ENCODE data around the gene ANKRD23.

ANKRD23 gene

DNA sequence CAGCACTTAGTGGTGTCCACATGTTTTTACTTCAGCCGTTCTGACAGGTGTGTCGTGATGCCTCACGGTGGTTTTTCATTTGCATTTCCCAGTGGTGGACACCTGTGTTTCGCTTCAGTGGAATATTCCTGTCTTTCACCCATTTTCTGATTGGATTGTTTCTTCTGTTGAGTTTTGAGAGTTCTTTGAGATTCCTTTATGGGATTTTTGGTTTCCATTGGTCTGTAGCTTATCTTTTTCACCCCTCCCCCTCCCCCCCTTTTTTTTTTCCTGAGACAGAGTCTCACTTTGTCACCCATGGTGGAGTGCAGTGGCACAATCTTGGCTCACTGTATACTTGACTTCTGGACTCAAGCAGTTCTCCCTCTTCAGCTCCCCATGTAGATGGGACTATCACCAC lies 8.0 kb downstream of the ANKRD23 start:
- no peak for DNase-seq

GRCh38 chr2:96832754-96833507 lies 10.9 kb downstream of the ANKRD23 start:
- no peak for DNase-seq

DNA sequence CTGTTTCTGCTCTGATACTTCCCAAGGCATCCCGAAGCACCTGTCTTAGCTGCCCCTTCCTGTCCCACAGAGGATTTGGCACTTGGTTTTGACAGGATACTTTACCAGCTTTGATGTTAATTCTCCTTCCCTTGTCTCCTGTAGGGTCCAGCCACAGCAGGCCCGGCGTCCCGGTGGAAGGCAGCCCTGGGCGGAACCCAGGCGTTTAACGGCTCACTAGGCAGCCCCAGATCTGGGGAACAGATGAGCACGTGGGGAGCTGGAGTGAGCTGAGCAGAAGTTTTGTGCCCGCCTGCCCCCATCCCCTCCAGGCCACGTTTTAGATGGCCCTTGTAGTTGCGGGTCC lies 11.4 kb downstream of the ANKRD23 start:
- no peak for DNase-seq

GRCh38 chr2:96831679-96832078 lies 12.1 kb downstream of the ANKRD23 start:
- no peak for DNase-seq

DNA sequence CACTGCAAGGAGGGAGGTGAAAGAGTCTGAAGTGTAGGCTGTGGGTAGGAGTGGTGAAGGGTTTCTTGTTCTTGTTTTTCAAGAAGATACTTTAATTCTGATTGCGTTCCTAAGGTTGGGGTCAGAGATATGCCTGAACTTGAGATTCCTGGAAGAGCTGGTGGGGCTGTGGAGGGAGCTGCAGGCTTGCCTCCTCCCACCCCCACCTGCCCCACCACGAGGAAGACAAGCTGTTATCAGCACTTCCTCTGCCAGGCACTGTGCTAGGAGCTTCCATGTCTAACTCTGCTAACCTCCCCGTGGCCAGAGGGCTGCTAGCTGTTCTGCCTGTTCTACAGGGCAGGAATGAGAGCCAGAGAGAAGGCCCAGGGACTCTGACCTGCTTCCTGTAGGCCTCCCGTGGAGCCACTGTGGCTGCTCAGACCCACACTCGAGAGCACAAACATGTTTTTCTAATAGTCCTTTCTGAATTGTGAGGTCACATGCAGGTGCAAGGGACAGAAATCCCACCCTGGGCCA lies 13.7 kb downstream of the ANKRD23 start:
- no peak for DNase-seq

DNA sequence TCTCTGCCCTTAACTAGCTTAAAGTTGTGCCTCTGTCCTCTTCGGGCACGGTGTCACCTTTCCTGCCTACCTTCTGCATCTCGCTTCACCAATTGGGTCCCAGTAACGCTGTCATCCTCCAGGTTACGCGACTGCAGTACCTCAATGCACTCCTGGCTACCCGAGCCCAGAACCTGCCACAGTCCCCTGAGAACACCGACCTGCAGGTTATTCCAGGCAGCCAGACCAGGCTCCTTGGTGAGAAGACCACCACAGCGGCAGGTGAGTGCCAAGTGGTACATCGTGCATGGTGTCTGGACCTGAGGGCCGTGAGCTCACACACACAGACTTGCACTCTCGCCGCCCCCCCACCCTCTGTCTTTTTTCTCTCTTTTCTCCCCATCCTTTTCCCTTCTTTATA lies 14.9 kb downstream of the ANKRD23 start:
- DNase-seq: no peak

- DNase-seq: no peak
Observed at GRCh38 chr2:96828436-96828835, 15.4 kb downstream of the ANKRD23 start.

GRCh38 chr2:96826546-96827278 lies 17.1 kb downstream of the ANKRD23 start:
- DNase-seq: no peak

GRCh38 chr2:96825057-96825456 lies 18.8 kb downstream of the ANKRD23 start:
- DNase-seq: no peak

- no peak for DNase-seq
Observed at GRCh38 chr2:96824079-96824870, 19.5 kb downstream of the ANKRD23 start.

DNA sequence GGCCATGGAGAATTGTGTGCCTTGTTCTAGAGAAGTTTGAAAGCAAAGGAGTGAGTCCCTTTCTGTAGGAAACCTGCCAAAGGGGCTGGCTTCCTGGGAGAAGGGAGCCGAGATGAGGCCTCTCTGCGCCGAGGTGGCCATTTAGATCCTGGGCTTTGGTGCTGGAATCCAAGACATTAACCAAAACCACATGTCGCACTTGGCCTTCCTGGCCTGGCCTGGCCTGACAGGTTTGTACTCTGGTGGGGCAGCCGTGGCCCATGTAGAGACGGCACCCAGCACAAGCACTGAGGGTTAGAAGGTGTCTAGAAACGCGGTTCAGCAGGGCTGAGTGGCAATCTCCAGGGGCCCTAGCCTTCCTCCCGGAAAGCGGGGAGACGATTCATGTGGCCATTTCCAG lies 20.6 kb downstream of the ANKRD23 start:
- DNase-seq: no peak

GRCh38 chr2:96822786-96823185 lies 21.0 kb downstream of the ANKRD23 start:
- no peak for DNase-seq

DNA sequence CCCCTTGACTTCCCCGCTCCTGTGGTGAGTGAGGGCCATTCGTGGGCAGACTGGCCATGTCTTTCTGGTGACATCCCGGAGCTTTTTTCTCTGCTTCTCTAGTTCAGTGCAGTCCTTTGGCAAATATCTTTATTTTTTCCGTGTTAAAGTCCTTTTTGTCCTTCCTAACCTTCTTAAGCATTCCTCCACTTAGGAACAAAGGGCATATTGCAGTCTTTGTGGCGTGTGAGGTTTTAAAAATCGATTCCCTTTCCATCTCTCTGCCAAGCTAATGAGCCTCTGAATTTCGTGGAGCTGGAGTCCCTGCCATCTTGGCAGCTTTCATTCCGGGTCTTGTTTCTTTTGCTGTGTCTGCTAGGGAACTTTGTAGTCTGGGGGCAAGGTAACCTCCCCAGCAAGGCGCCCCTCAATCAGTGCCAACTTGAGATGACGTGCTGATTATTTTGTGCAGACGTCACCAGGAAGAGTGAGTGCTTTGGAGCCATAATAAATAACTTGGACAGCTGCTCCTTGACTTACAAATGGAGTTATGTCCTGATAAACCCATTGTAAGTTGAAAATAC lies 22.6 kb downstream of the ANKRD23 start:
- no peak for DNase-seq

GRCh38 chr2:96819876-96820511 lies 23.8 kb downstream of the ANKRD23 start:
- no peak for DNase-seq

GRCh38 chr2:96819128-96819875 lies 24.5 kb downstream of the ANKRD23 start:
- DNase-seq: no peak

GRCh38 chr2:96817882-96818281 lies 25.9 kb downstream of the ANKRD23 start:
- no peak for DNase-seq

- no peak for DNase-seq
Observed at GRCh38 chr2:96816836-96817702, 26.8 kb downstream of the ANKRD23 start.

DNA sequence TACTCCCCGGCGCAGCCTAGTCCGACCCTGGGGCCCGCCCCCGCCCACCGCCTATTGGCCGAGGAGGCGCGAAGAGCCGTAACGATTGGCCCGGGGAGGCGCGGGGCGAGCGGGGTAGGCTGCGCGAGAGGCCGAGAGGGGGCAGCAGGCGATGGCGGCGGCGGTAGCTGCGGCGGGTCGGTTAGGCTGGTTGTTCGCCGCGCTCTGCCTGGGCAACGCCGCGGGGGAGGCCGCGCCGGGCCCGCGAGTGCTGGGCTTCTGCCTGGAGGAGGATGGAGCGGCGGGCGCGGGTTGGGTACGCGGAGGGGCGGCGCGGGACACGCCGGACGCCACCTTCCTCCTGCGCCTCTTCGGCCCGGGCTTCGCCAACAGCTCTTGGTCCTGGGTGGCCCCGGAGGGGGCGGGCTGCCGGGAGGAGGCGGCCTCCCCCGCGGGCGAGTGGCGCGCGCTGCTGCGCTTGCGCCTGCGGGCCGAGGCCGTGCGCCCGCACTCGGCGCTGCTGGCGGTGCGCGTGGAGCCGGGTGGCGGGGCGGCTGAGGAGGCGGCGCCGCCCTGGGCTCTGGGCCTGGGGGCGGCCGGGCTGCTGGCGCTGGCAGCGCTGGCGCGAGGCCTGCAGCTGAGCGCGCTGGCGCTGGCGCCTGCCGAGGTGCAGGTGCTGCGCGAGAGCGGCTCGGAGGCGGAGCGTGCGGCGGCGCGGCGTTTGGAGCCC lies 27.5 kb downstream of the ANKRD23 start, which contains the start of gene CNNM3:
Gene CNNM3 (plus strand): TSS at position 142 of the 709 bp plus-strand sequence. CDS start 10 bp downstream, at position 152.
- peak; percentile 89 to 95 (median 93) for DNase-seq

GRCh38 chr2:96815326-96816126 lies 28.3 kb downstream of the ANKRD23 start:
- DNase-seq: no peak

All from T-helper 1 cell (primary cell).